Measurements from ENCODE around the gene OCSTAMP.

OCSTAMP gene

DNA sequence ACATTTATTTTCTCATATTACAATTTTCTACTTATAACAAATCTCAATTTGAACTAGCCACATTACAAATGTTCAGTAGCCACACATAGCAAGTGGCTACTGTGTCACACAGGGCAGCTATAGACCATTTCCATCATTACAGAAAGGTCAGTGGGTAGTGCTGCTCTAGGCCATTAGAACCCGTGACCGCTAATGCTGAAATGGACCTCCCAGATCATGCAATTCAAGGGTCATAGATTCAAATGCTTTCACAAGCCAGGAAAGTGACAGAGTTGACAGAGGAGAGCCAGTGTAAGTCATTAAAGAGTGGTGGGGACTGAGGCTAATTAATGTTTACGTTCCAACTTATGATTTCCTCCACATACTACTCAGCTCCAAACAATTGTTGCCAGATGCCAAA lies 3.5 kb upstream of the OCSTAMP start:
- DNase-seq (ENCODE audit: low read depth), result no peak

DNA sequence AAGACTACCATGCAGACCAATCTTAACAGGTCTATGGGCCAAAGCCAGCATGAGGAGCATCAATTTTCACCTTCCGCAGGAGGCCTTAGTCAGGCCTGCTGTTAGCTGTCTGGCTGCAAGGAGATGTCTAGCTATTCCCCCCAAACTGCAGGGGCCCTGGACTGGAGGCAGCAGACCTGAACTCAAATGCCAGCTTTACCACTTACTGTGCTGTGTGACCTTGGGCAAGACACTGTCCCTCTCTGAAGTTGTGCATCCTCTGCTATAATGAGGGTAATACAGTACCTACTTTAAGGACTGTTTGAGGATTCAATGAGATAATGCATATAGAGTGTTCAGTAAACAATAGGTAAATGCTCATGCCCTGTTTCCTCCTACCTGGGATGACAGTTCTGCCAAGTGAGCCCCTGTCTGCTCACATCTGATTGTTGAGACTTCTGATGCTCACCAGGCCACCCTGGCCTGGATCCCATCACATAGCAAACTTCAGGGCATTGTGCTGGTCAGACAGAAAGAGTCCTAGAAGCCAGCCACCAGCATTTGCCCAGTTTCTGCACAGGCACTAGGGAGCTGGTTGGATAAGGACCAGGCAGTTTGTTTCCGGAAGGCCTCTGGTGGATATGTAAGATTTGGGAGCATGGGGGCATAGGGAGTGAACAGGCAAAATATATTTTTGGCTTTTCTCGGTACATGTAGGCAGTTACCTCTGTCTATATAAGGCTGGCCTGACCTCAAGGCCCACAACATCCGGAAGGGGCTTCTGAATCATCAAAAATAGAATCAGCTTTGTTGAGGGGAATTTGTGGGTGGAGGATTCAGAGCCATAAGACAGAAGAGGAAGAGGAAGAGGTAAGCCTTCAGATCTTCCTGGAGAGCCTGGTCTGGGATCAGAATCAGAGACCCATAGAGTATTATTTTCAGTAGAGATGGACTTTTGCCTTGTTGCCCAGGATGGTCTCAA lies 2.3 kb upstream of the OCSTAMP start:
- DNase-seq (ENCODE audit: low read depth), result no peak

DNA sequence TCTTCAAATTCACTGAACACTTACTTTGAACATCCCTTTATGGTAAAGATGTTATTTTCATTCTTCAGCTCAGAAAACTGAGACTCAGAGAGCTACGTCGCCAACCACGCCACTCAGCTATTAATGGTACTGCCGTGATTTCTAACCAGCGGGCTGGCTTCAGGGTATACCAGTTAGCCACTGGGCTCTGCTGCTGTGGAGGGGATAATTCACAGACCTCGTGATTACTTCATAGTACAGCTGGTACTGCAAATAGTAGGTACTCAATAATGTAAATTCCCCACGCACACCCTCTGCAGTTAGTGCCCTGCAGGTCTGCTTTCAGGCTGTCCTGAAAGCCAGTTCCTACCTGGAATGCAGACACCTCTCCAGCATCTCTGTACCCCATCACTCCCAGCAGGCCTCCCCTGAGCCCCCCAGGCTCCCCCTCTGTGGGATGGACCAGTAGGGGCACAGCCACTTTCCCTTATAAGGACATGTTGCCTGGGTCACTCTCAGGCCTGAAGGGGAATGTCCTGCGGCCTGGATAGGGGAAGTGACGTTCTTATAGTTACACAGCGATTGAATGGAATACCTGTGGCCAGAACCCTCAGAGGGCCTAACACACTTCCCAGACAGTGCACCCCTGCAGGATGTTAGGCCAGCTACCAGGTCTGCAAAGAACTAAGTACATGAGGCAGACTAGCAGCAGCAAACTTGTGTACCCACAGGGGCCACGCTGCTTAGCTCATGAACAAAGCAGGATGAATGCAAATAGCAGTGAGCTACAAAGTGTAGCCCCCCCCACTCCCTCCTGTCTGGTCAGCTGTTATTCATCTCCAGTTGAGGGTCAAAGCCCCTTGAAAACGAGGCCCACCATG lies 1.3 kb upstream of the OCSTAMP start:
- no peak for DNase-seq (ENCODE audit: low read depth)

DNA sequence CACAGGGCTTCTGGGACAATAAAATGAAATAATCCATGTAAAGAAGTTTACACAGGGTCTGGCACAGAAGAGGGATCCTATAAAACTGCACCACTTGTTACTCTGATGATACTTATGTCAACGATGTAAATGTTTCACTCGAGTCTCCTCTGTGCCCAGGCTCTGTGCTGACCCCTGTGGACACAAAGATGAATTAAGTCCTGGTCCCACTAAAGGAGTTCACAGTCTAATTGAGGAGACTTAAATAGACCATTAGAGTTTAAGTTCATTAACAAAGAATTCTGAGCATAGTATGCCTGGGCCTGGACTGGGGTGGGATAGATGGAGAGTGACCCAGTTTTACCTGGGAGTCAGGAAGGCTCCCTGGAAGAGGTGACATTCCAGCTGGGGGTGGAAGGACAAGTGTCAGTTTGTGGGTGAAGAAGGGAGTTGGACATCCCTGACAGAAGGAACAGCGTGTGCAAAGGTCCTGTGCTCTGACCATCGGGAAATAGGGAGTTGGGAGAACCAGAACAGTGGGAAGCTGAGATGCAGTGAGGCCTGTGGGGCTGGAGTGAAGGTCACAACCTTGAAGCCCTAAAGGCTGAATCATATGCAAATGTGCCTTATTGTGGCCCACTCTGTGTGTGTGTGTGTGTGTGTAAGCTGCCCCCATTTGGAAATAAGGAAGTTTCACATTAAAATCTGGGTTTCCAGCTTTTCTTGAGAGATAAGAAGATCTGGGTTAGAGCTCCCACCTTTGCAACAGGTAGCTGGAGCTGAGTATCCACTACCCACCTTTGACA lies 1.1 kb downstream of the OCSTAMP start:
- no peak for DNase-seq (ENCODE audit: low read depth)

DNA sequence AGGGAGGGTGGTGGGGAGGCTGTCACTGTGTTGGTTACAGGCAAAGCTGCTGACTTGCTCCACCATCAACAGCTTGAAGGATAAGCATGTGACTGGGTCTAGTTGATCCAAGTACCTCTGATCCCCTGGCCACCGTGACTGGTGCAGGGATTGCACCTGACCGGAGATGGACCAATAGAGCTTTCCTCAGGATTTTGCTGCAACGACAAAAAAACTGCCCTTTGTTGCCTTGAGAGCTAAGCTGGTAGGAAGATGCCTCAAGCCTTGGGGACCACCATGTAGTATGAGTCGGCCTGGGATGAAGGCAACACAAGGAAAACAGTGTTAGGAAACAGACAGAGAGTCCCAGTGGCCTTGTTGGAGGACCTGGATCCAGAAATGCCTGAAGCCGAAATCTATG lies 1.8 kb downstream of the OCSTAMP start:
- no peak for DNase-seq (ENCODE audit: low read depth)

DNA sequence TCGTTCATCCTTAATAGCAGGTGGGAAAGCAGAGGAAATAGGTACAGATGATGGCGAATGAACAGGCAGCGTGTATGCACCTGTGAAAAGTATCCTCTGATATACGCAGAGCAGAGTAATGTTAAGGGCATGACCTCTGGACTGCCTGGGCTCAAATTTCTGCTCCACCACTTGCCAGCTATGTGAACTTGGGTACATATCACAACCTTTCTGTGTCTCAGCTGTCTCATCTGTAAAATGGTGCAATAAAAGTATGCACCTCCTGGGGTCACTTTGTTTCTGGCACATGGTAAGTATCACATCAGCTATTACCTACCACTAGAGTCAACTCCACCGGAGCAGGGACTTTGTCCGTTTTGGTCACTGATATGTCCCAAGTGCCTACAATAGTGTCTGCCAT lies 2.5 kb downstream of the OCSTAMP start:
- DNase-seq (ENCODE audit: low read depth), result no peak

DNA sequence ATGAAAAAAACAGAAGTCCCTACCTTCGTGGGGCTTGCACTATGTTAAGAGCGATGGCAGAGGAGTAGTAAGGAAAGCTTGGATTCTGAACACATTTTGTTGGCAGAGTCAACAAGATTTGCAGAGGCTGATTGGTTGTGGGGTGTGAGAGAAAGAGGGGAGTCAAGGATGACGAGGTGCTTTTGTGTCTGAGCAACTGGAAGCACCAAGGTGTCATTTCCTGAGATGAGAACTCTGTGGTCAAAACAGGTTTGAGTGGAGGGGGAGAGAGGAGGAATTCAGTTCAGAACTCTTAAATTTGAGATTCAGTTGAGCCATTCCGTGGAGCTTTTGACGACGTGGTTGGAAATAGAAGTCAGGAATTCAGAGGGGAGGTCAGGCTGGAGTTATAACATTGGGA lies 3.5 kb downstream of the OCSTAMP start:
- no peak for DNase-seq (ENCODE audit: low read depth)

DNA sequence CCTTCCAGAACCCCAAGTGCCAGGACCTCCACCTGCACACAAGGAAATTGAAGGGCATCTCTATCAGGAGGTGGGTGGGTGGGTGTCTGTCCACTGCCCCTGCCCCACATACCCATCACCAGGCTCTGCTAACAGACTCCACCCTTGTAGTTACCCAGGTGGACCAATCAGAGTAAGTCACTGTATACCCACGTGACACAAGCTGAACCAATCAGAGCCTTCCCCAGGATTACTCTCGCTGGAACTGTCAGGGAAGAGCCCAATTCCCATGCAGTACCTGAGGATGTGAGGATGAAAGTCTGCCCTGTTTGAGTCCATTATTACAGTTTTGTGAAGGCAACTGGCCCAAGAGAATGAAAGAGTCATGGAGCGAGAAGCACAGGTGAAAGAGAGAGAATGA lies 4.2 kb downstream of the OCSTAMP start:
- no peak for DNase-seq (ENCODE audit: low read depth)

DNA sequence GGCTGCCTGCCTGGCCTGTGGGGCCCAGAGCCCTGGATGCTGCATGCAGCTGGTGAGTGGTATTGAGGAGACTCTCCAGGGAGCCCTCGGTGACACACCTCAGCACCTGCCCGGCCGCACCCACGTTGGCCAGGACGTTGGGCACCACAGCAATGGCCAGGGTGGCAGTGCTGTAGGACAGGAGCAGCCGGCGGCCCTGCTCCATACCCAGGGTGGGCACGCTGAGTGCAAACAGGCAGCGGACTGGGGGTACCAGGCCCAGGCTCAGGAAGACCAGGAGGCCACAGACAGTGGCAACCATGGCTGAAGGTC lies 4.7 kb downstream of the OCSTAMP start:
- DNase-seq (ENCODE audit: low read depth), result no peak

DNA sequence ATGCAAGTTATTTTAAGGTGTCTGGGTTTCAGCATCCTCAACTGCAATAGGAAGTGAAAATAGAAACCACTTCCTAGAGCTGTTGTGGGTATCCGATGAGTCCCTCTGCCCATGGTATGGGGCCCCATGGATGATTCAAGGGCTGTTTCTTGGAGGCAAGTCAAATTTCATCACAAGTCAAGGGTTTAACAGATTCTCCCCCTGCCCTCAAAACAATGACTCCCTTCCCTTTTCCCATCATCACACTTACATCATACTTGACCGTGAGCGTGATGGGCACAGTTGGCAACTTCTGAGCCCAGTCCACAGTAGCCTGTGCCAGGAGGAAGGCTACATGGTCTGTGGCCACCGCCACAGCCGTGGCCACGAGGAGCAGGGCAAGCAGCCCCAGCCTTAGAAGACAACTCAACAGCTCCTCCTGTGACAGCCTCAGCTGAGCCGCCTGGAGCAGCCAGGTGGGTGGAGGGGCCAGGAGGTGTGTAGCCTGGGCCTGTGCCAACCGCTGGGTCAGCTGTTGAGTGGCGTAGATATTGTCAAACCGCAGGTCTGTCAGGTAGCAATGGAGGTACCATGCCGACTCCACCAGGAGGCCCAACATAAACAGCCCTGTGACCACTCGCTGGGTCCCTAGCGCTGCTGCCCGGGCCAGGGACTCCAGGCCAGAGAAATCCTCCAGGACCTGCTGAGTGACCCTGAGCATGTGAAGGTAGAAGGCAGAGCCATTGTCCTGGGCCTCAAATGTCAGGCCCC lies 5.2 kb downstream of the OCSTAMP start:
- DNase-seq (ENCODE audit: low read depth), result peak; percentile 9

DNA sequence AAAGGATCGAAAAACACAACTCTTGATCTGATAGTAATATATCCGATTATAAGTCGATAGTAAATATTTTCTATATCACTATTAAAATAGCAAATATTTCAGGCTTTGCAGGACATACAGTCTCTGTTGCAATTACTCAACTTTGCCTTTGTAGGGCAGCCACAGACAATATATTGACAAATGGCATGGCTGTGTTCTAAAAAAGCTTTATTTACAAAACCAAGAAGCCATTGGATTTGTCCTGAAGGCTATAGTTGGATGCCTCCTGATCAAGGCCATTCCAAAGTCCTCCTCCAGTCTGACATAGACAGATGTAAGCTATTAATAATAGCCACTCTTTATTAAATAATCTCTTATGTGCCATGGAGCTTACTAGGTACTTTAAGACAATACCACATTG lies 5.9 kb downstream of the OCSTAMP start:
- DNase-seq (ENCODE audit: low read depth), result no peak

DNA sequence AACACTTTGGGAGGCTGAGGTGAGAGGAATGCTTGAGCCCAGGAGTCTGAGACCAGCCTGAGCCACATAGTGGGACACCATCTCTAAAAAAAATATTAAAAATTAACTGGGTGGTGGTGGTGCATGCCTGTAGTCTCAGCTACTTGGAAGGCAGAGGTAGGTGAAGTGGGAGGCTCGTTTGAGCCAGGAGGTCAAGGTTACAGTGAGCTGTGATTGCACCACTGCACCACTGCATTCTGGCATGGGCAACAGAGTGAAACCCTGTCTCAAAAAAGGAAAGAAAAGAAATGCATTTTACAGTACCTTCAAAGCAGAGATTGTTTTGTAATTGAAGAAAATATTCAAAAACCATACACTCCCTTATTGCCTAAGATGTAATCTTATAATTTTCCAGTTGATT lies 6.5 kb downstream of the OCSTAMP start:
- DNase-seq (ENCODE audit: low read depth), result no peak

DNA sequence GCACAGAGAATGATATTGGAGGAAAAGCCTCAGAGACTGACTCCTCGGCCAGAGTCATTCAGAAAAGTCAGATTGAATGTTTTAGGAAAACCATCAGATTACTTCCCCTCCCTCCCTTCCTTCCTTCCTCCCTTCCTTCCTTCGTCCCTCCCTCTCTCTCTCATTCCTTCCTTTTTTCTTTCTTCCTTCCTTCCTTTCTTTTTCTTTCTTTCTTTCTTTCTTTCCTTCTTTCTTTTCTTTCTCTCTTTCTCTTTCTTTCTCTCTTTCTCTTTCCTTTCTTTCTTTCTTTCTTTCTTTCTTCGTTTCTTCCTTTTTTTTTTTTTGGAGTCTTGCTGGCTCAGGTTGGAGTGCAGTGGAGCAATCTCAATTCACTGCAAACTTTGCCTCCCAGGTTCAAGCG lies 7.4 kb downstream of the OCSTAMP start:
- DNase-seq (ENCODE audit: low read depth), result no peak

DNA sequence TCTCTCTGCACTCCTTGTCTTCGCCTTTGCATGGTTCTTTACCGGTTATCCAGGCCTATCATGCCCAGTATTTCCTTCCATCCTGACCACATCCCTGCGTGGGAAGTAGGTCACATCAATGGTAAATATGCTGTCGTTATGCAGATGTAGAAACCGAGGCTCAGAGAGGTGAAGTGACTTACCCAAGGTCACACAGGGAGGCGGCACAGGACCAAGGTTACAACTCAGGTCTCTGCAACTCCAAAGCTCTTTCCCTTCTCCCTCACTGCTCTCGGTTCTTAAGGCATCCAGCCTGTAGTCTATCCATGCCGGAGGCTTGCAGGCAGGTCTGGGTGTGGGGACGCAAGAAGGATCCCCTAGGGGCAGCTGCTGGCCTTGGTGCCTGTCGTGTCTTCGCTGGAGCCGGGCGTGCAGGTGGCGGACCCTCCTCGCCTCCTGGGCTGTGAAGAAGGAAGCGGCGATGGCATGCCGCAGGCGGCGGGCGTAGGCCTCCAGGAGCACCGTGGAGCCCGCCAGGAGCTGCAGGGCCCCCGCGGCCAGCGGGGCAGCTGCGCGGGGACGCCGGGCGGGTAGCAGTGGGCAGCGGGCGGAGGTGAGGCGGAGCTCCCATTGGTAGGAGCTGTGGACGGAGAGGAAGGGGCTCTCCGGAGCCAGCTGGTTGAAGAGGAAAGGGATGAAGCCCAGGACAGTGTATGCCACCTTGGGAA lies 9.1 kb downstream of the OCSTAMP start:
- DNase-seq (ENCODE audit: low read depth), result no peak

DNA sequence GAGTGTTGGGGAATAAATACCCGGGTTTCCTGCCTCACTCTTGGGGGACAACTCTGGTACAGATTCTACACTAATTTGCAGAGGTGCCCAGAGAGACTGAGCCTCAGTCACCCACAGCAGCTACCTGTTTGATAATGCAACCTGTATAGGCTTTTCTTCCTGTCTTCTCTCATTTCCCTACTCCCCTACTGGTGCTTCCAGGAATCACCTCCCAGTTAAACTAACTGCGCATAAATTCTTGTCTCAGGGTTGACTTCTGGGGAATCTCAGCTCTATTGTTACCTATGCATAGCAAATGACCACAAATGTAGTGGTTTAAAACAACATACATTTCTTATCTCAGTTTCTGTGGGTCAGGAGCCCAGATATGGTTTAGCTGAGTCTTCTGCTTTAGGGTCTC lies 11.3 kb downstream of the OCSTAMP start:
- no peak for DNase-seq (ENCODE audit: low read depth)

DNA sequence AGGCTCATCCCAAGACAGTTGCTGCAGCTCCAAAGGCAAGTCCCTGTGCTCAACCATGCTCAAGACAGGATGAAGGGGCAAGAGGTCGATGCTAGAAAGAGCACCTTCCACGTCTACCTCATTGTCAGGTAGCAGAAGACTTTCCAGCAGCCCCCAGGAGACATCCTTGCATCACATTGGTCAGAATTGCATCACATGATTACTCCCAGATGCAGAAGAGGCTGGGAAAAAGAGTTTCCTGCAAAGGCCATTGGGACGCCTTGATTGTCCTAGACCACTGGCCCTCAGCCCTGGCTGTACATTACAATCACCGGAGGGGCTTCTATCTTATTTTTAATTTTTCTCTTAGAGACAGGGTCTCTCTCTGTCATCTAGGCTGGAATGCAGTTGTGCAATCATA lies 19.8 kb downstream of the OCSTAMP start:
- no peak for DNase-seq (ENCODE audit: low read depth)

DNA sequence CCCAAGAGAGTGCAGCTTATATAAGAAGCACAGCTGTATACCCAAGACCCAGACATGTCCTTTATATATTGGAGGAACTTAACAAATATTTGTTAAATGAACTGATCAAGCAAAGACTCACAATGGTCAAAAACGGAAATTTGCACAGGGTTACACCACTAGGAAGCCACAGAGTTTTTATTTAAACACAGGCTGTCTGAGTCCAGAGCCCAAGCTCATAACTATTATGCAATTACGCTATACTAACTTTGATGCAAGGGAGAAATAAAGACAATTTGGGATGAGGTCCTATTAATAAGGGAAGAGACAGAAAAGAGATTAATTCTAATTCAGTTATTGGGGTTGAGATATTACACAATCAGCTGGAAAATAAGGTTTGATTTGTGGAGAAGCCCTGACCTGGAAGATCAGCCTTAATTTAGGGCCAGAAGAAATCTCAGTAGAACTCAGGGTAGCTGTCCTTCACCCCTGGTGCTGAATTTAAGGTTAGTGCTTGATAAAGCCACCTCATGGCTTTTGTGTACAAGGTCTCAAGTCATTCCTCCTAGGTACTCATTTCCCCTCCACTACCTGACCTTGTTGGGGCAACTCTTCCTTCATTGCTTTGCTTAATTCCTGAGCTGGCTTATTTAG lies 26.6 kb downstream of the OCSTAMP start:
- DNase-seq (ENCODE audit: low read depth), result no peak

DNA sequence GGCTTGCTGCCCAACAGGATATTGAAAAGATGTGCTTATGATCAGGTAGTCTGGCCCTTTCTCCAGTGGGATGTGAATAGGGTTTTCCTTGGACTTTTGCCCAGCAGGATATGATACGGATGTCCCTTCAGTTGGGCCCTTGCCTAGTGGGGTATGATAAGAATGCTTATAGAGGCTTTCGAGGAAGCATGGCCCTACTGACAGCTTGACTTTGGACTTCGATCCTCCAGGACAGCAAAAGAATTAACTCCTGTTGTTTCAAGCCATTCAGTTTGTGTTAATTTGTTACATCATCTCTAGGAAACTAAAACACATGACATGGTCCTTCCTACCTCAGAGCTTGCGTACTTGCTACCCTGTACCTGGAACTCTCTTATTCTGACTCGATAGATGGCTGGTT lies 27.3 kb downstream of the OCSTAMP start:
- DNase-seq (ENCODE audit: low read depth), result no peak

DNA sequence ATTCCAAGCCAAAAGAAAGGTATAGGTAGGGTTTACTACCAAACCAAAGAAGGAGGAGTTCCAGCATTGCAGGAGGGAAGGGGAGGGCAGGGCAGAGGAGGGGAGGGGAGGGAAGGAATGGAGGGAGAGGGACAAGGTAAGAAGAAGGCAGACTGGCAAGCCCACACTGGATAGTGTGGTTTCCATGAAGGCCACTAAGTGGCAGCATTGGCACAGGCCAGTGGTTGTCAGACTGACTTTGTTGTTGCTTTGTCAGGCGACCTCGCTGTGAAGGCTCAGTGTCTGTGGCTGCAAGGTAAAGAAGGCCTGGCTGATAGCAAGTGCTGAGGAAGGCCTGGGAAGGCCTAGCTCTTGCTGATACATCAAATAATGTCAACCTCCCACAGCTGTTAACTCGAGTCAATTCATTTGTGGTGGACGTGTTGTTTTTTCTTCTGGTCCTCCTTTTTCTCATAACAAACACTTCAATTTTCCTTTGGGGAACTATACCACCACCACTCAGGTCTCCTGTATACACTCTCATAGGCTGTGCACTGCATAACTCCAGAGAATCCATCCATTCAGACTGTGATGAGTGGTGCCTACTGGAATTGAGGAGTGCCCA lies 29.4 kb downstream of the OCSTAMP start:
- no peak for DNase-seq (ENCODE audit: low read depth)

DNA sequence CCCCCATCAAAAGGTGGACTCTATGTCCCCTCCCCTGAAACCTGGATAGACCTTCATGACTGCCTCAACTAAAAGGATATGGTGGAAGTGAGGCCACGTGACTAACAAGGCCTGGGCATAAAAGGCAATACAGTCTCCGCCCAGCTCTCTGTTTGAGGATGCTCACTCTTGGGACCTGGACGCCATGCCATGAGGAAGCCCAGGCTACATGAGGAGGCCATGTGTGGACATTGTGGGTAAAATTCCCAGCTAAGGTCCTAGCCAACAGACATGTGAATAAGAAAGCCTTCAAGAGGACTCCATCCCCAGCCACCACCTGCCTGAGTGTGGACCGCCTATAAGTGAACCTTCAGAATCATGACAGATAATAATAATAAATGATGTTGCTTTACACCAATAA lies 29.9 kb downstream of the OCSTAMP start:
- DNase-seq (ENCODE audit: low read depth), result no peak
